Osteoblast (primary cell): Measurements from ENCODE around the gene PNN. TPM values are rescaled to one million over a fixed set of nuclear protein-coding genes. Genes with fewer than 3 reads are reported as not detected.

Source experiments
- DNase-seq: peaks from one replicate; pipeline ENCODE4 v3.0.0; 2011; ENCODE audit warnings: low spot score, mixed read lengths; ENCODE audit not compliant: insufficient read length; ENCODE audit errors: missing footprints
- H2AFZ ChIP-seq: 2 replicates; pipeline ENCODE4 v1.6.0; 2011; ENCODE audit warnings: mild to moderate bottlenecking, low read length
- H3K27ac ChIP-seq: 2 replicates; pipeline ENCODE4 v1.5.1; 2011; ENCODE audit warnings: mild to moderate bottlenecking, low read depth, low read length, moderate library complexity
- H3K27me3 ChIP-seq: 2 replicates; pipeline ENCODE4 v1.6.0; 2012; ENCODE audit warnings: mild to moderate bottlenecking, control low read depth, inconsistent platforms, low read length, moderate library complexity; ENCODE audit not compliant: insufficient read depth
- H3K36me3 ChIP-seq: 2 replicates; pipeline ENCODE4 v1.5.1; 2011; ENCODE audit warnings: mild to moderate bottlenecking, low read length, control low read depth, moderate library complexity; ENCODE audit not compliant: insufficient read depth
- H3K4me1 ChIP-seq: 2 replicates; pipeline ENCODE4 v1.5.1; 2011; ENCODE audit warnings: mild to moderate bottlenecking, low read length, control low read depth, moderate library complexity; ENCODE audit not compliant: insufficient read depth
- H3K4me2 ChIP-seq: 2 replicates; pipeline ENCODE4 v1.6.0; 2011; ENCODE audit warnings: mild to moderate bottlenecking, low read length; ENCODE audit not compliant: insufficient read depth
- H3K4me3 ChIP-seq: fragments of 200-600 bp; sonication (generic); 3 replicates; pipeline ENCODE4 v1.5.1; 2012; ENCODE audit warnings: mild to moderate bottlenecking, low read length, inconsistent platforms; ENCODE audit not compliant: insufficient read depth
- H3K79me2 ChIP-seq: 2 replicates; pipeline ENCODE4 v1.6.0; 2012; ENCODE audit warnings: mild to moderate bottlenecking, low read length, control low read depth, inconsistent platforms; ENCODE audit not compliant: insufficient read depth
- H3K9me3 ChIP-seq: 2 replicates; pipeline ENCODE4 v1.5.1; 2011; ENCODE audit warnings: low read depth, low read length, control low read depth
- H4K20me1 ChIP-seq: 2 replicates; pipeline ENCODE4 v1.6.0; 2012; ENCODE audit warnings: mild to moderate bottlenecking, low read length, control low read depth; ENCODE audit not compliant: insufficient read depth
- CTCF ChIP-seq: IDR thresholded peaks from 2 replicates; pipeline ENCODE4 v1.5.1; 2011; ENCODE audit warnings: mild to moderate bottlenecking, low read depth, low read length, moderate library complexity; ENCODE audit errors: extremely low read depth
- total RNA-seq: library from RNA; depleted of rRNA; stranded (reverse); fragments of >200 nt; gene quantifications from 2 replicates; pipeline ENCODE4 v1.2.3, GENCODE V29; 2012

The PNN gene
- total RNA-seq, 1 donor, result 13.4 TPM

- Histone ChIP-seq H3K4me3 (no peak overlapping the region), H3K79me2 (peaks cover 39% of the 10 kb centered on the region), H2AFZ (no peak overlapping the region), H3K4me1 (peaks cover 15% of the 10 kb centered on the region), H3K4me2 (no peak overlapping the region), H3K9me3 (no peaks in the 10 kb centered on the region), H3K27ac (no peak overlapping the region), H4K20me1 (peaks cover 14% of the 10 kb centered on the region), H3K36me3 (peaks cover 77% of the 10 kb centered on the region), H3K27me3 (no peaks in the 10 kb centered on the region)
- no peak for TF ChIP-seq CTCF
- no peak for DNase-seq
Measured at GRCh38 chr14:39179042-39179441, 4.0 kb downstream of the PNN start.

- peaks cover 82% of the 10 kb centered on the region for H3K36me3 ChIP-seq
- DNase-seq, result no peak
- no peak overlapping the region for H2AFZ ChIP-seq
- H4K20me1 ChIP-seq, result peaks cover 14% of the 10 kb centered on the region
- peaks cover 33% of the 10 kb centered on the region for H3K79me2 ChIP-seq
- TF ChIP-seq CTCF, result no peak
- peaks cover 13% of the 10 kb centered on the region for H3K4me1 ChIP-seq
- no peaks in the 10 kb centered on the region for H3K27me3 ChIP-seq
- H3K4me3 ChIP-seq, result no peak overlapping the region
- no peaks in the 10 kb centered on the region for H3K9me3 ChIP-seq
- H3K27ac ChIP-seq, result no peak overlapping the region
- H3K4me2 ChIP-seq, result no peak overlapping the region
Measured at GRCh38 chr14:39180553-39180952, 5.5 kb downstream of the PNN start.

GRCh38 chr14:39181026-39181692 lies 6.1 kb downstream of the PNN start:
- no peak for TF ChIP-seq CTCF

GRCh38 chr14:39181693-39182047 lies 6.6 kb downstream of the PNN start:
- Histone ChIP-seq H3K27ac (no peak overlapping the region), H3K36me3 (peaks cover 77% of the 10 kb centered on the region), H3K79me2 (peaks cover 22% of the 10 kb centered on the region), H3K4me1 (peaks cover 4% of the 10 kb centered on the region), H3K9me3 (no peaks in the 10 kb centered on the region), H3K27me3 (no peaks in the 10 kb centered on the region), H4K20me1 (peaks cover 9% of the 10 kb centered on the region), H3K4me2 (no peak overlapping the region), H2AFZ (no peak overlapping the region), H3K4me3 (no peak overlapping the region)
- TF ChIP-seq CTCF, result no peak
- no peak for DNase-seq

More at GRCh38 chr14:39181026-39181692, 6.1 kb downstream of the PNN start:
- Histone ChIP-seq H3K4me2 (no peak overlapping the region), H2AFZ (no peak overlapping the region), H3K4me1 (peaks cover 9% of the 10 kb centered on the region), H3K79me2 (peaks cover 27% of the 10 kb centered on the region), H3K4me3 (no peak overlapping the region), H4K20me1 (peaks cover 10% of the 10 kb centered on the region), H3K36me3 (peaks cover 82% of the 10 kb centered on the region), H3K27me3 (no peaks in the 10 kb centered on the region), H3K27ac (no peak overlapping the region), H3K9me3 (no peaks in the 10 kb centered on the region)
- DNase-seq, result no peak
